Muscle layer of colon (tissue), 2 donors: ENCODE data around the gene MARK4.
"Not testable (repeated sequence)": the region's sequence is repeated elsewhere in the genome, so short reads cannot be mapped to it uniquely, and the experiment has no call there.

Experiments
- H3K27ac ChIP-seq: one replicate; pipeline ENCODE4 v1.7.0; 2013; ENCODE audit warnings: low read depth, mild to moderate bottlenecking, low read length, moderate library complexity
- H3K27me3 ChIP-seq, 2 donors: one replicate each; pipeline ENCODE4 v1.7.0; 2013; ENCODE audit warnings: low read length in 2 of 2, mild to moderate bottlenecking in 2 of 2; ENCODE audit not compliant: insufficient read depth in 2 of 2, control insufficient read depth in 1 of 2
- H3K36me3 ChIP-seq: one replicate; pipeline ENCODE4 v1.7.0; 2013; ENCODE audit warnings: mild to moderate bottlenecking, low read length; ENCODE audit not compliant: insufficient read depth
- H3K4me1 ChIP-seq: one replicate; pipeline ENCODE4 v1.7.0; 2013; ENCODE audit warnings: mild to moderate bottlenecking, low read length; ENCODE audit not compliant: insufficient read depth
- H3K4me3 ChIP-seq, 2 donors: one replicate each; pipeline ENCODE4 v1.7.0; 2013; ENCODE audit warnings: low read length in 2 of 2, low read depth in 1 of 2, mild to moderate bottlenecking in 1 of 2, moderate library complexity in 1 of 2
- H3K9ac ChIP-seq: one replicate; pipeline ENCODE4 v1.7.0; 2013; ENCODE audit warnings: low read length
- H3K9me3 ChIP-seq: one replicate; pipeline ENCODE4 v1.7.0; 2013; ENCODE audit warnings: mild to moderate bottlenecking, low read length
- donor health status: abdominal sarcoma.
- donor health status: Adenocarcinoma of cecum.

MARK4 gene

DNA sequence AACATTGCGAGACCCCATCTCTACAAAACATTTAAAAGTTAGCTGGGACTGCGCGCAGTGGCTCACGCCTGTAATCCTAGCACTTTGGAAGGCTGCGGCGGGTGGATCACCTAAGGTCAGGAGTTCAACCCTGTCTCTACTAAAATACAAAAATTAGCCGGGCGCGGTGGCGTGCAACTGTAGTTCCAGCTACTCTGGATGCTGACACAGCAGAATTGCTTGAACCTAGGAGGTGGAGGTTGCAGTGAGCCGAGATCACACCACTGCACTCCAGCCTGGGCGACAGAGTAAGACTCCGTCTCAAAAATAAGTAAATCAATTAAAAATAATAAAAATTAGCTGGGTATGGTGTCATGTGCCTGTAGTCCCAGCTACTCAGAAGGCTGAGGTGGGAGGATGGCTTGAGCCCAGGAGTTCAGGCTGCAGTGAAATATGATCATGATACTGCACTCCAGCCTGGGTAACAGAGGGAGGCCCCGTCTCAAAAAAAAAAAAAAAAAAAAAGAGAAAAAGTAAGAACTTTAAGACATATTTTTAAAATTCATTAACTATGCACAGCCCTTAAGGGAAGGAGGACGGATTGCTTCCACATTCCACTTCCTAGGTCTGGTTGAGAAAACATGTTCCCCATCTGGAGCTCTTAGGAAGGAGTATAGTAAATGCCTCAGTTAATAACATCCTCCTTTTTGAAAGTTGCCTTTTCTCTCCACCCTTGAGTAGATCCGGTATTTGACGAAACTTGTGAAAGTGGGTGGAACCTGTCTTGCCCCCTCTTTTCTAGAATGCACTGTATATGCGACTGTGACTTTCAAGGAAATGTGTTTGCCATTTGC, 31.9 kb upstream of the MARK4 start:
- Histone ChIP-seq H3K4me1 (no peaks in the 10 kb centered on the region), H3K27me3 (peaks cover 7 to 39% of the 10 kb centered on the region in 2 donors), H3K27ac (no peak overlapping the region), H3K4me3 (no peak overlapping the region), H3K9me3 (no peaks in the 10 kb centered on the region), H3K9ac (no peak overlapping the region), H3K36me3 (no peaks in the 10 kb centered on the region)

DNA sequence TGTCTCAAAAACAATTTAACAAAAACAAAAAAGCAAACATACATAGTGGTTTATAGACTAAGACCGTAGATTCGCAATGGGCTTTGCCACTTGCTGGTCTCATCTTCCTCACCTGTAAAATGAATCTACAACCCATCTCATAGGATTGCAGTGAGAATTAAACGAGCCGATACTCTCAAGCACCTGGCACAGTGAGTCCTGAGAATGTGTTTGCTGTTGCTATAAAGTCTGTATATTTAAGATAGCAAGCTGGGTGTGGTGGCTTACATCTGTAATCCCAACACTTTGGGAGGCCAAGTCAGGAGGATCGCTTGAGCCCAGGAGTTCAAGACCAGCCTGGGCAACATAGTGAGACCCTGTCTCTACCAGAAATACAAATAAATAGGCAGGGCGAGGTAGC, 28.3 kb upstream of the MARK4 start:
- no peaks in the 10 kb centered on the region for H3K4me1 ChIP-seq
- no peaks in the 10 kb centered on the region for H3K36me3 ChIP-seq
- H3K4me3 ChIP-seq: no peak overlapping the region
- H3K27ac ChIP-seq: no peak overlapping the region
- H3K9me3 ChIP-seq: no peaks in the 10 kb centered on the region
- no peak overlapping the region for H3K9ac ChIP-seq
- H3K27me3 ChIP-seq: peaks cover 0 to 27% of the 10 kb centered on the region in 2 donors

DNA sequence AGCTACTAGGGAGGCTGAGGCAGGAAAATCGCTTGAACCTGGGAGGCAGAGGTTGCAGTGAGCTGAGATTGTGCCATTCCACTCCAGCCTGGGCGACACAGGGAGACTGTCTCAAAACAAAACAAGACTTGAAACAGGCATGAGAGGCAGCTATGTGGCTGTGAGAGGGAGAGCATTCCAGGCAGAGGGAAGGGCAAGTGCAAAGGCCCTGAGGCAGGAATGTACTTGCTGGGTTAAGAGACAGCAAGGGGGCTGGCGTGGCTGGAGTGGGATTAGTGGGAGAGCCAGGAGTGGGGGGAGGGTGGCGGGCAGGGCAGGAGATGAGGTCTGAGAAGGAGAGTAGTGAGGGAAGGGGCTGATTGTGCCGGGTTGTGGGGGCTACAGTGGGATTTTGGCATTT, 27.2 kb upstream of the MARK4 start:
- Histone ChIP-seq H3K9ac (no peak overlapping the region), H3K4me1 (no peaks in the 10 kb centered on the region), H3K36me3 (no peaks in the 10 kb centered on the region), H3K27ac (no peak overlapping the region), H3K27me3 (peaks cover 0 to 21% of the 10 kb centered on the region in 2 donors), H3K9me3 (no peaks in the 10 kb centered on the region), H3K4me3 (no peak overlapping the region)

DNA sequence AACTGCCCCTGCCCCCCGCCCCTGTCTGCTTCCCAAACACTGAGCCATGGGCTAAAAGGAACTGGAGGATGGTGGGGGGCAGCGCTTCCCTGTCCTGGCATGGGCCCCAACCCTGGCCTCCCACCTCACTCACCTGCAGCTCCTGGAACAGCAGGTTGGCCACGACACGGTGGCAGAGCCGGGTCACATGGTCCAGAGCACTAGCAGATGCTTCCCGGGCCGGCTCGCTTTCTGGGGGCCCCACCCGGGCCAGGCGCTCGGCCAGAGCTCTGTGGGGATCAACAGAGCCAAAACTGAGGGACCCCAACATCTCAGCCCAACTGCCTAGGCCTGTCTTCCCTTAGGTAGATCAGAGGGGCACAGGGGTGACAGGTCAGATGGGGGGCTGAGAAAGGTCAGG, 26.4 kb upstream of the MARK4 start:
- no peaks in the 10 kb centered on the region for H3K4me1 ChIP-seq

DNA sequence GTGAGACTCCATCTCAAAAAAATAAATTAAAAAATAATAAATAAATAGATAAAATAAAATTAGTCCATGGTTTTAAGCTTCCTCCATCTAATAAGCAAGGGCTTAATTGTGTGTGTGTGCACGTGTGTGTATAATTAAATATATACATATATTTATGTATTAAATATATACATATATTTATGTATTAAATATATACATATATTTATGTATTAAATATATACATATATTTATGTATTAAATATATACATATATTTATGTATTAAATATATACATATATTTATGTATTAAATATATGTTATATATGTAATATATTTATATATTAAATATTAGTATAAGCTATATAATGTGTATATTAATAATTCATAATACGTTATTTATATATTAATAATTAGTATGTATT, 22.0 kb upstream of the MARK4 start:
- H3K4me1 ChIP-seq, H3K36me3 ChIP-seq, H3K27ac ChIP-seq, H3K9ac ChIP-seq, H3K9me3 ChIP-seq, H3K4me3 ChIP-seq: not testable (repeated sequence)
- peaks cover 0 to 25% of the 10 kb centered on the region in 2 donors for H3K27me3 ChIP-seq

More for the DNA sequence above, 26.4 kb upstream of the MARK4 start:
- H3K4me3 ChIP-seq: no peak overlapping the region
- H3K27me3 ChIP-seq: peaks cover 0 to 17% of the 10 kb centered on the region in 2 donors
- no peaks in the 10 kb centered on the region for H3K9me3 ChIP-seq
- no peak overlapping the region for H3K9ac ChIP-seq
- no peak overlapping the region for H3K27ac ChIP-seq
- no peaks in the 10 kb centered on the region for H3K36me3 ChIP-seq

DNA sequence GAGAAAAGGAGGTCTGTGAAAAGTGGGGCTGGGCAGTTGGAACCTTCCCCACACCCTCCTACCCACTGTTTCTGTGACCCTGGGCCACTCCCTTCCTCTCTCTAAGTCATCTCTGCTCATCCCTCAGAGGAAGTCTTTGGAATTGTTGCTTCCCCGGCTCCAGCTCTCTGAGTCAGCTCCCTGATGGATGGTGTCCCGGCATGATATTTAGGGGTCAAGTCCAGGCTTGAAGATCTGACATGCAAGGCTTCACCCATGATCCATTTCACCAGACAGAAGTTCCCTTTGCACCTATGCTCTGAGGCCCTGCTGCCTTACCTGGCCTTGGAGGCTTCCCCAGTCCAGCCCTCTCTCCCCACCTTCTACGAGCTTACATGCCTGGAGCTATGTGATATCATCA, 19.2 kb upstream of the MARK4 start:
- H3K4me3 ChIP-seq: no peak overlapping the region
- H3K9ac ChIP-seq: no peak overlapping the region
- H3K9me3 ChIP-seq: no peaks in the 10 kb centered on the region
- no peaks in the 10 kb centered on the region for H3K36me3 ChIP-seq
- H3K27me3 ChIP-seq: peaks cover 0 to 31% of the 10 kb centered on the region in 2 donors
- no peaks in the 10 kb centered on the region for H3K4me1 ChIP-seq
- H3K27ac ChIP-seq: no peak overlapping the region

DNA sequence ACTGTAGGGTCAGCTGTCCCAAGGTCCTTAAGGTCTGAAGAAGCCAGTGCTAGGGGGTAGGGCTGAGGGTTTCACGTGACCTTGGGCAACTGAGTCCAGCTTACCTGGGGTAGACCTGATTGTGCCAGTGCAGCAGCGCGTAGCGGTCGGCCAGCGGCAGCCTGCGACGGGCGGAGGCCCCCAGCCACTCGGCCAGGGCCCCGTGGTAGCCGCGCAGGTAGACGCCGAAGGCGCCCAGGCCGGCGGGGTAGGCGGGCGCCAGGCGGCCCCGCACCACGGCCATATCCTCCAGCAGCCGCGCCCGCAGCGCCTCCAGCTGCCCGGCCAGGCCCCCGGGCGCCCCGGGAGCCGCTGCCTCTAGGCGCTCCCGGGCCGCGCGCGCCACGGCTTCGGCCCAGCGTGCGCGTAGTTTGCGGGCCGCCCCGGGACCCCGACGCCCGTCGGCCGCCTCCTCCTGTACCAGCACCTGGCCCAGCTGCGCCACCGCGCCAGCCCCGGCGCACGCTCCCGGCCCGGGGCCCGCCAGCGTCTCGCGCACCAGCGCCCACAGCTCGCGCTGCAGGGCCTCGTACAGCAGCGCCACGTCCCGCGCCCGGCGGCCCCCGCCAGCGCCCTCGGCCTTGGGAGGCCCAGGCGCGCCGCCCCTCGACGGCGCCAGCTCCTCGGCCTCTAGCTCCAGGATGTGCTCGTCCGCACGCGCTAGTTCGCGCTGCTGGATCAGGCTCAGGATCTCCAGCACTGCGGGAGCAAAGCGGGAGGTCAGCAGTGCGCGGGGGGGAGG, 16.8 kb upstream of the MARK4 start:
- H3K4me3 ChIP-seq: no peak overlapping the region
- no peak overlapping the region for H3K9ac ChIP-seq
- H3K36me3 ChIP-seq: no peaks in the 10 kb centered on the region
- peaks cover 0 to 22% of the 10 kb centered on the region in 2 donors for H3K27me3 ChIP-seq
- H3K9me3 ChIP-seq: no peaks in the 10 kb centered on the region
- no peak overlapping the region for H3K27ac ChIP-seq
- H3K4me1 ChIP-seq: no peaks in the 10 kb centered on the region

DNA sequence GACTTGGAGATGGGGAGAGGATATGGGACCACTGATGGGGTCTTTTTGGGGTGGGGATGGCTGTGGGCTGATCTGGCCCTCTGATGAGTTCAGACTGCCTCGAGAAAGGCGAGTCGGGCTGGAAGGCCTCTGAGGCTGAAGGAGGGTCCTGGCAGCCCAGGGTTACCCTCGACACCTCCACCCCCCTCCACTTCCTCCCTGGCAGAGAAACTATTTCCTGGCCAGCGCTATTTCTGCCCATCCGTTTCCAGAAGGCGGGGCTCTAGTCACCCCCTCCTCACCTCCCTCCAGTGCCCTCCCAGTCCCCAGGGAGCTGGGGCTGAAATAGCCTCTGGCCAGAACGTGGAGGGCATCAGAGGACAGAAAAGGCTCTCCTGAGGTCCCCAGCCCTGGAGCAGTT, 15.6 kb upstream of the MARK4 start:
- H3K27me3 ChIP-seq: peaks cover 0 to 22% of the 10 kb centered on the region in 2 donors
- H3K4me3 ChIP-seq: no peak overlapping the region
- no peak overlapping the region for H3K27ac ChIP-seq
- no peaks in the 10 kb centered on the region for H3K9me3 ChIP-seq
- no peaks in the 10 kb centered on the region for H3K36me3 ChIP-seq
- no peak overlapping the region for H3K9ac ChIP-seq
- H3K4me1 ChIP-seq: no peaks in the 10 kb centered on the region

DNA sequence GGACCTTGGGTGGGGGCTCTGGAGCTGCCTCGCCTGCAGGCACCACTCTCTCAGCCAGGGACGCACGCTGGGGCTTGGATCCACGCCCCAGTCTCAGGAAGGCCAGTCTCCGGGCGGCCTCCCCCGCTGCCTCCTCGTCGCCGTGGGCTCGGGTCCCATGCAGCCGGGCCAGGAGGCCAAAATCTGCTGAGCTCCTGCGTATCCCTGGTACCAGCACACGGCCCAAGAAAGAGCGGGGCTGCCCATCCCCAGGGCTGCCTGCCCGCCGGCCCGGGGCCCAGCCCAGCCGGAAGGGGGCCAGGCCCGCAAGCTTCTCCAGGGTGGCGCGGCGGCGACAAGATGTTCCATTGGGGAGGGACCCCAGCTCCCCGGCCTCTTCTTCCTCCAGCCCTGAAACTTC, 12.5 kb upstream of the MARK4 start:
- no peaks in the 10 kb centered on the region for H3K4me1 ChIP-seq
- no peak overlapping the region for H3K27ac ChIP-seq
- no peaks in the 10 kb centered on the region for H3K36me3 ChIP-seq
- no peak overlapping the region for H3K9ac ChIP-seq
- no peaks in the 10 kb centered on the region for H3K9me3 ChIP-seq
- peaks cover 0 to 20% of the 10 kb centered on the region in 2 donors for H3K27me3 ChIP-seq
- H3K4me3 ChIP-seq: no peak overlapping the region

DNA sequence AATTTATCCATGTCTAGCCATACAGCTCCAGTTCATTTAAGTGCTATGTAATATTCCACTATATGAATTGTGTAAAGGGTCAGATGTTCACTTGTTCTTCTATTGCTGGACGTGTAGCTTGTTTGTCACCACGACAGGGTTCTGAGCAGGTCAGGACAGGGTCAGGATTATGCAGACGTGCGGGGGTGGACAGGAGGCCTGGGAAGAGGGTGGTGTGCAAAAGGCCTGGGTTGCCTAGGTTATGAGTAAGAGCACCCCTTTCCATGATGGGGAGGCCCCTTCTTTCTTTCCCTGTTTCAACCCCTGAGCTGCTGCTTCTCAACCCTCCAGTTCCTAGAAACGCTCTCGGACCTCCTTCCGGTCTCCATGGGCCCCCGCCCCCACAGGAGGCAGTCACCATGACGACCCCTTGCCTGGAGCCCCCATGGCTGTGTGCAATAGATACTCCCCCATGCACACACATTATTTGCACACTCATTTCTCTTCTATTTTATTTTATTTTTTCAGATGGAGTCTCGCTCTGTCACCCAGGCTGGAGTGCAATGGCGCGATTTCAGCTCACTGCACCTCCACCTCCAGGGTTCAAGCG, 7.8 kb upstream of the MARK4 start:
- no peak overlapping the region for H3K9ac ChIP-seq
- peaks cover 2% of the 10 kb centered on the region for H3K4me1 ChIP-seq
- H3K4me3 ChIP-seq: no peak overlapping the region
- H3K27me3 ChIP-seq: no peaks in the 10 kb centered on the region
- H3K27ac ChIP-seq: no peak overlapping the region
- H3K9me3 ChIP-seq: no peaks in the 10 kb centered on the region
- H3K36me3 ChIP-seq: no peaks in the 10 kb centered on the region

DNA sequence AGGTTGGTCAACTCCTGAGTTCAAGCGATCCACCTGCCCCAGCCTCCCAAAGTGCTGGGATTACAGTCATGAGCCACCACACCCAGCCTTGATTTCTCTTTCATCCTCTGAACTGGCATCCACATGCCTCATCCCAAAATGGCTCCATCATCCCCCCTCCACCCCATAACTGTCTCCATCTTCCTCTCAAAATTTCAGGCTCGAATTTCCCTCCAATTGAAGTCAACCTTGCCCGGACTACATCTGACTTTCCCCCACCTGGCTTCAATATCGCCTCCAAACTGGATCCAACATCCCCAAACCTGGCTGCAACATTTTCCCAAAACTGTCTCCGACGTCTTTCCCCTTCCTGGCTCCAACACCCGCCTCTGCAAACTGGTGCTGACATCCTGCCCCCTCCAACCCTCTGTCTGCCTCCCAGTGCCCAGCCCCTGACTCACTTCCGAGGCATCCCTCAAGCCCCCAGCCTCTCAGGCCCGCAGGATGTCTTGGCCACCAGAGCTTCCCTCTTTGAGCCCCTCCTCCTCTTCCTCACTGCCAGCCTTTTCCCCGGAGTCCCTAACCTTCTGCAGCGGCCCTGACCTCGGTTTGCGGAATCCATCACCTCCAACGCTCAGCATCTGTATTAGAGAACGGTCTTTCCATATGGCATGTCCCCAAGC, 6.8 kb upstream of the MARK4 start:
- Histone ChIP-seq H3K36me3 (no peaks in the 10 kb centered on the region), H3K4me3 (no peak overlapping the region), H3K9me3 (no peaks in the 10 kb centered on the region), H3K27ac (no peak overlapping the region), H3K4me1 (peaks cover 9% of the 10 kb centered on the region), H3K9ac (no peak overlapping the region), H3K27me3 (no peaks in the 10 kb centered on the region)
